NCI-H1436 (cell line): ENCODE data around the gene MRE11.

Source experiments
- DNase-seq: peaks from one replicate; lab custom pipeline; 2025; lab: John Stamatoyannopoulos, UW

The MRE11 gene

DNA sequence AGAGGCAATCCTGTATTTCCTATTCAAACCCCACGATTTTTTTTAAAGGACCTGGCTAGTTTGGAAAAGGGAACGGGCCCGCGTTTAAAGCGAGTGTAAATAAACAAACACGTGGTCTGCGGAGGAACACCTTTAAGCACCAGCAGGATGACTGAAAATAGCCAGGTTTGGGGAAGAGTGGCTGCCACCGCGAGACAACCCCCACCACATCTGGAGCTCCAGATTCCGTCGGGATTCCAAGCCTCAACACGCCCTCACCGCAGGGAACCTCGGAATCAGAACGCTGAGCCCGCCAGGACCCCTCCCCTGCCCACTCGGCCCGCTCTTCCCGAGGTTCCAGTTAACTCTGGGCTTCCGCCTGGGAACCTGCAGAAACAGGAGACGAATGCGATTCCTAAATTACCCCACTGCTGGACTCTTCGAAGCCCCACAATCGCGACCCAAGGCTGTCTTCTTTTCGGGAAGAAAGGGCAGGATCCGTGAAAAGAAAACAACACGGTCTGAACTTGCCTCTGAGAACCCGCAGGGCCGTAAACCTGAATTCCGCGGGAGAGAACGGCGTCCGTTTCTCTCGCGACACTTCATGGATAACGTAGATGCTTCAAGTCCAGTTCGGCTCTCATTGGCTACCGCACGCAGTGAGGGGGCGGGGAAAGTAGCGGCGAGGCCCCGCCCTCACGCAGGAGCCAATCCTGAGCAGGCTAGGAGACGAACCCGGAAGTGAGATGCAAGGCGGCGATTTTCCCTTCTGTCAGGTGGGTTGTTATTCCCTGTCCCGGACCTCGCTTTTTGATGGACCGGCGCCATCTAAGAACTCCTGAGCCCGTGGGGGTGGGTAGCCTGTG, at the start of gene MRE11, which contains the start of gene ANKRD49:
Gene MRE11, minus strand, starts transcription at position 564 of the 845 bp plus-strand sequence. CDS start 1,043 bp downstream, outside the sequence.
Gene ANKRD49, plus strand, starts transcription at position 704 of the 845 bp plus-strand sequence. CDS start 2,710 bp downstream, outside the sequence.
- DNase-seq, result peak; percentile 98

- DNase-seq, result no peak
These were observed 45.8 kb upstream of the MRE11 start for GRCh38 chr11:94539420-94539819.

- no peak for DNase-seq
These were observed 43.5 kb upstream of the MRE11 start for GRCh38 chr11:94537031-94537600.

- DNase-seq, result no peak
These were observed 42.7 kb upstream of the MRE11 start for GRCh38 chr11:94536386-94536785.

GRCh38 chr11:94533696-94534630, 40.3 kb upstream of the MRE11 start:
- no peak for DNase-seq

DNA sequence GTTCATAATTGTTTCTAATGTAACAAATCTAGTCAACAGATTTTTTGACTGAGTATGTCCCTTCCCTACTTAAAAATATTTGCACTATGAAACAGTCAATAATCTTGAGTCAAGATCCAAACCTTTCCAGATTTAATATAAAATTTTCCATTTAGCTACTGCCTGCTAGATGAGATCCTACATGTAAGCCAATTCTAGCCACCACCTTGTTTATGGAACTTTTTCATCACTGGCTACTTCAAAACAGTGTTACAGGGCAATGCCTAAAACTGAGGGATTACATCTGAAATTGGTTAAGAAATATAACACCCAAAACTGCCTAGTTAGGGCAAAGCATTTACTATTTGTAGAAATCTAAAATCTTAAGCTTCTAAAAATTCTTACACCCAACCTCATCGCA, 39.6 kb upstream of the MRE11 start:
- DNase-seq, result no peak

GRCh38 chr11:94532211-94532610, 38.6 kb upstream of the MRE11 start:
- no peak for DNase-seq

DNA sequence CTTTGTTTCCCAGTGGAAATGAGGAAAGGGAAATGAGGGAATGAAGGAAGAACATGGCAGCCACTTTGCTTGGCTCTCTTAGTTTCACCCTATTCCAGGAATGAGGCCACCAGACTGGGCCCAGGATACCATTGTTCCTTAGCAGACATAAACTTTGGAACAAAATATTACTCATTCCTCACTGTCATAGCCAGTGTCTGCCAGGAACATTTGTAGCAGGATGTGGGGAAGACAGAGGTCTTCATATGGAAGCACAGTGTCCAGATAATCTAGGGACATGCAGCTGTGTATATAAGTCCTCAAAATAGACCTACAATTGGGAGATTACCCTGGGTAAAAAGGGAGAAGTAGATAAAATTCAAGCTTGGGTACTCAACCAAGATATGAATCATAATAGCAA, 34.9 kb upstream of the MRE11 start:
- no peak for DNase-seq

GRCh38 chr11:94526645-94527438, 33.2 kb upstream of the MRE11 start:
- no peak for DNase-seq

- DNase-seq, result no peak
These were observed 32.1 kb upstream of the MRE11 start for GRCh38 chr11:94525546-94526324.

DNA sequence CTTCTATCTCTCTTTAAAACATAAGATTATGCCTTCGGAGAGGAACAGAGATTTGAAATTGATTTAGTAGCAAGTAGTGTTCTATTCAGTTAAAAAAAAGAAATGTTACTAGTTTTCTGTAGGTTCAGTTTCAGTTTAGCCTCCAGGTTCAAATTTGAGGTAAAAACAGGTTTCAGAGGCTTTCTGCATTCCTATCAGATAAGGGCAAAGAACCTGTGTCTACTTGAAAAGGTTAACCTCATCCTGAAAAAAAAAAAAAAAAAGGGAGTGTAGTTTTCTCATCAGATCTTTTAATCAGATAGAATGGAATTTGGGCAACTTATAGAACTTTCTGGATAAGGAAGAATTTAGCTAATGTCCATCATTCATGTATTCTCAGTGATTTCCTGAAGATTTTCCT, 30.7 kb upstream of the MRE11 start:
- DNase-seq, result no peak

GRCh38 chr11:94521684-94522083, 28.0 kb upstream of the MRE11 start:
- no peak for DNase-seq

GRCh38 chr11:94519478-94520084, 25.9 kb upstream of the MRE11 start:
- DNase-seq, result no peak

GRCh38 chr11:94518300-94518699, 24.7 kb upstream of the MRE11 start:
- DNase-seq, result no peak

DNA sequence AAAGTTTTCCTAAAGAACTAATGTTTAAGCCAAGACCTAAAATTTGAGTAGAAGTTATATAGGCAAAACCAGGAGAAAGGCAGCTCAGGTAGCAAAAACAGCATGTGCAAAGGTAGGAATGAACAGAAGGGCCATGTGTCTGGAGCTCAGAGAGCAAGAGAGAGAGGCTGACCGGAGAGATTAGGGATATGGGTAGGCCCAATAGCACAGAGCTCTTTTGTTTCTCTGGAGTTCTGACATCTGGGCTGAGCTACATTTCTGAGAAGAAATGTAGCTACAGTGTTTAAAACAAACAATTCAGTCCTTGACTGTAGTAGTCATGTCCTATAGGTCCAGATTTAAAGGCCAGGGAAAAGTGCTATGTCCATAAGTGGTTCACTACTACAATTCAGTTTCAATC, 23.1 kb upstream of the MRE11 start:
- no peak for DNase-seq

DNA sequence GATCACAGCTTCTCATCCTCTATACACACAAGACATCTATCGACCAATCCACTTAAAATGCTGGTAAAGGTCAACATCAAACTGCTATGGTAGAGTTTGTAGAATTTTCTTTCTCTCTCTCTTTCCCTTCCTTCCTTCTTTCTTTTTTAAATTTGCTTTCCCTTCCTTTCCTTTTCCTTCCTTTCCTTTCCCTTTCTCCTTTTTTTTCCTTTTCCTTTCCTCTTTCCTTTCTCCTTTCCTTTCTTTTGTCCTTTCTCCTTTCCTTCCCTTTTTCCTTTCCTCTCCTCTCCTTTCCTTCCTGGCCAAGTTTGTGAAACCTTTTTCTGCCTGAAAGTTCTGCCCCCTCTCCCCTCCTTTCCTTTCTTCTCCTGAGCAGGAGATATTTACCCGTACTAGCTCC, 21.8 kb upstream of the MRE11 start:
- no peak for DNase-seq

DNA sequence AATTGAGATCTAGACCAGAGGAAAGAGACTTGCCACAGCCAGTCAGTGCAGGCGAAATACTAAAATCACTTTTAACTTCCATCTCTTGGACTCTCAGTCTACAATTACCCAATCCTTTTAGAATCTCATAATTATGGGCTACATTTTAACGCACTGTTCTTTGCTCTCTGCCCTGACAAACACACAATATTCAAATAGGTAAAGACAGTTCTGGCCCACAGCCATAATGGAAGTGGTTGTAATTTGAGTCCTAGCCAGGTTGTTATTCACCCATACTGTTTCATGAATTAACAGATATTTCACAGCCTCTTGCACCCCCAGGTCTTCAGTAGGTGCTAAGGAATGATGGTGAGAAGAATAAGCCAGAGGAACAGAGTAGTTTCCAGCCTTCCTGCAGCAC, 19.4 kb upstream of the MRE11 start:
- DNase-seq, result peak; percentile 61

DNA sequence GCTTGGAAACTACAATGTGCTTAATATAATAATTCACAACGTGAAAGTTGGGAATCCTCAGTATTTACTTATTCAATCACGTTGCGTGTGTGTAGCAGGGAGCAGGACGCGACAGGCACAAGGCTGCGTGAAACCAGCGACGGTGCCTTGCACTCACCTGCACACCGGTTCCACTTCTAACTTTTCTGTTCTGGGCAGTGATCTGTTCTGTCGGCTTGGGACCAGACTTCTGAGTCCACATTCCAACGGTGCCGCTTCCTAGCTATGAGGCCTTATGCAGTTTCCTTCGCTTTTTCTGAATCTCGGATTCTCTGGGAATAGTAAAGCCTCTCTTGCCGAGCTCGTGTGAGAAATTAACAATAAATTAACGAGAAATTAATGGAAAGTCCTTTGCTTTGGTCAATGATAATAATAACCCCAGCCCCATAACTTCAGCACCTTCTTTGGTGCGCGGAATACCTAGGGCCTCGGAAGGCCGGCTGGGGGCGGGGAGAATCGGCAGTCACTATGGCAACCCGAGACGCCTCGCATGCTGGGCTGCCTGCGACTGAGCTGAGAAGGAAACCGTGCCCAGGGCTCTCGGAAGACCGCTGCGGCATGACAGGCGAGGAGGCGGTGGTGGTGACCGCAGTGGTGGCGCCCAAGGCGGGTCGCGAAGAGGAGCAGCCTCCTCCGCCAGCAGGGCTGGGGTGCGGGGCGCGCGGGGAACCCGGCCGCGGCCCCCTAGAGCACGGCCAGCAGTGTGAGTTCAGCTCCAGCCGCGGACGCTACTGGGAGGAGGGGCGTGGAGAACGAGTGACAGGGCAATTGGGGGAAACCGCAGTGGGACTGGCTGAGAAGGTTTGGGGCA, 18.5 kb upstream of the MRE11 start, which contains the start of gene C11orf97:
Gene C11orf97, plus strand, starts transcription at position 530 of the 850 bp plus-strand sequence. Its CDS starts 68 bp downstream, at position 598.
- no peak for DNase-seq

DNA sequence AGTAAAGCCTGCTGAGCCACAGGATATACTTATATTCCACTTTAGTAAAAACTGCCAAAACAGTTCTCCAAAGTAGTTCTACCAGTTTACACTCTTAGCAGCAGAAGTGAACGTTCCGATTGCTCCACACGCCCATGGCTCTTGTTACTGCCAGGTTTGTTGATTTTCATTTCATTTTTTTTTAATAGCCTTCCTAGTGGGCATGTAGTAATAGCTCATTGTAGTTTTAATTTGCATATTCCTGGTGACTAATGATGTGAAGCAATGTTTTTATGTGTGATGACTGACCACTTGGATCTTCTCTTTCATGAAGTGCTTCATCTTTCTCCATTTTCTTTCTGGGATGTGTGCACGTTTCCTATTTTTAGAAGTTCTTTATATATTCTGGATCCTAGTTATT, 13.8 kb upstream of the MRE11 start:
- DNase-seq, result no peak
